CD14-positive monocyte (primary cell): Measurements from ENCODE around the gene ABCA10. TPM values are rescaled to one million over a fixed set of nuclear protein-coding genes. Genes with fewer than 3 reads are reported as not detected.
A peak's percentile ranks its signal among the peaks of the same experiment; 100 is the strongest.

Experiments used
- DNase-seq, 3 donors: peaks; one replicate each; pipeline ENCODE4 v3.0.0-alpha.2; 2011 to 2022
- H2AFZ ChIP-seq: 2 replicates; pipeline ENCODE4 v1.6.0; 2012; ENCODE audit warnings: mild to moderate bottlenecking, low read depth, low read length, inconsistent platforms; ENCODE audit not compliant: insufficient read depth, poor library complexity, severe bottlenecking
- H3K27ac ChIP-seq, 2 donors: 1 replicate in 1 of 2; 2 replicates in 1 of 2; pipeline ENCODE4 v1.5.1; 2012 to 2013; ENCODE audit warnings: low read length in 2 of 2, control low read depth in 1 of 2, inconsistent platforms in 1 of 2, low read depth in 1 of 2, mild to moderate bottlenecking in 1 of 2
- H3K27me3 ChIP-seq, 2 donors: one replicate each; pipeline versions ENCODE4 v1.6.0 to v1.6.1; 2011 to 2013; ENCODE audit warnings: low read length in 2 of 2; ENCODE audit not compliant: control insufficient read depth in 2 of 2, insufficient read depth in 2 of 2
- H3K36me3 ChIP-seq, 2 donors: replicated peaks in 1 of 2; 1 replicate in 1 of 2; 2 replicates in 1 of 2; pipeline versions ENCODE4 v1.5.1 to v1.6.1; 2012 to 2013; ENCODE audit warnings: low read length in 2 of 2, control low read depth in 1 of 2, inconsistent platforms in 1 of 2, mild to moderate bottlenecking in 1 of 2; ENCODE audit not compliant: insufficient read depth in 2 of 2, control insufficient read depth in 1 of 2
- H3K4me1 ChIP-seq, 2 donors: 1 replicate in 1 of 2; 2 replicates in 1 of 2; pipeline versions ENCODE4 v1.5.1 to v1.6.1; 2012 to 2013; ENCODE audit warnings: low read length in 2 of 2, control low read depth in 1 of 2, inconsistent platforms in 1 of 2, mild to moderate bottlenecking in 1 of 2, moderate library complexity in 1 of 2; ENCODE audit not compliant: insufficient read depth in 2 of 2, control insufficient read depth in 1 of 2
- H3K4me2 ChIP-seq: replicated peaks from 2 replicates; pipeline ENCODE3; 2012; ENCODE audit warnings: low read length, moderate library complexity, mild to moderate bottlenecking; ENCODE audit not compliant: poor library complexity, severe bottlenecking; ENCODE audit errors: extremely low read depth
- H3K4me3 ChIP-seq, 3 experiments: fragments of 200-600 bp in 1 of 3; sonication (generic) in 1 of 3; replicated peaks in 1 of 3; 1 replicate in 2 of 3; 2 replicates in 1 of 3; pipeline ENCODE4 v1.5.1; 2011 to 2013; ENCODE audit warnings: low read length in 3 of 3, mild to moderate bottlenecking in 3 of 3, control low read depth in 2 of 3, low read depth in 2 of 3, inconsistent platforms in 1 of 3, moderate library complexity in 1 of 3
- H3K79me2 ChIP-seq: 2 replicates; pipeline ENCODE4 v1.6.0; 2012; ENCODE audit warnings: mild to moderate bottlenecking, control low read depth, inconsistent platforms, low read length, moderate library complexity; ENCODE audit not compliant: insufficient read depth
- H3K9ac ChIP-seq: 2 replicates; pipeline ENCODE4 v1.6.0; 2017; ENCODE audit warnings: low read length, mild to moderate bottlenecking; ENCODE audit not compliant: insufficient read depth, poor library complexity, severe bottlenecking
- H3K9me3 ChIP-seq, 2 donors: replicated peaks in 1 of 2; 1 replicate in 1 of 2; 2 replicates in 1 of 2; pipeline versions ENCODE4 v1.5.1 to v1.6.1; 2012 to 2013; ENCODE audit warnings: low read length in 2 of 2, control low read depth in 1 of 2; ENCODE audit not compliant: control insufficient read depth in 1 of 2, insufficient read depth in 1 of 2
- H4K20me1 ChIP-seq: 2 replicates; pipeline ENCODE4 v1.6.0; 2012; ENCODE audit warnings: mild to moderate bottlenecking, low read length, control low read depth, moderate library complexity; ENCODE audit not compliant: insufficient read depth
- H3K27ac Mint-ChIP-seq, 7 donors: one replicate each; pipeline ENCODE4 v1.8.0; 2020; ENCODE audit warnings: mild to moderate bottlenecking in 7 of 7, mixed read lengths in 7 of 7, moderate library complexity in 6 of 7, inconsistent platforms in 2 of 7
- H3K27me3 Mint-ChIP-seq, 3 donors: one replicate each; pipeline ENCODE4 v1.8.0; 2021 to 2022; ENCODE audit warnings: low read depth in 3 of 3, mild to moderate bottlenecking in 3 of 3, mixed read lengths in 3 of 3, moderate library complexity in 3 of 3, inconsistent platforms in 1 of 3
- H3K36me3 Mint-ChIP-seq, 2 donors: one replicate each; pipeline ENCODE4 v1.8.0; 2020; ENCODE audit warnings: mixed read lengths in 2 of 2, inconsistent platforms in 1 of 2, mild to moderate bottlenecking in 1 of 2
- H3K4me1 Mint-ChIP-seq: one replicate; pipeline ENCODE4 v1.8.0; 2020; ENCODE audit warnings: mild to moderate bottlenecking, mixed read lengths
- H3K4me3 Mint-ChIP-seq, 2 donors: one replicate each; pipeline ENCODE4 v1.8.0; 2020; ENCODE audit warnings: mild to moderate bottlenecking in 2 of 2, mixed read lengths in 2 of 2, moderate library complexity in 1 of 2
- H3K9me3 Mint-ChIP-seq, 7 donors: one replicate each; pipeline ENCODE4 v1.8.0; 2020 to 2022; ENCODE audit warnings: mixed read lengths in 7 of 7, mild to moderate bottlenecking in 6 of 7, moderate library complexity in 6 of 7, inconsistent platforms in 2 of 7
- CTCF ChIP-seq: fragments of 200-600 bp; IDR thresholded peaks from one replicate; pipeline ENCODE4 v1.8.0; 2022; ENCODE audit warnings: antibody characterized with exemption, mild to moderate bottlenecking
- WGBS: methylation state at CpG from one replicate; pipeline ENCODE4 v1.1.5; 2013; ENCODE audit warnings: missing lambda C conversion rate; ENCODE audit not compliant: insufficient coverage; 5-methylcytosine and 5-hydroxymethylcytosine counted together
- intact Hi-C, 2 donors: fragments of 100-400 bp; cut with micrococcal nuclease; formaldehyde crosslinking; loops; one replicate each; pipeline versions ENCODE4 v1.15.0 to v1.15.1; 2023
- polyA plus RNA-seq, 3 donors: library from polyadenylated mRNA; depleted of rRNA in 1 of 3; unstranded in 2 of 3; stranded (reverse) in 1 of 3; fragments of 300-500 nt in 2 of 3; fragments of >200 nt in 1 of 3; fragmentation: Illumina TruSeq in 2 of 3; gene quantifications; 1 replicate in 2 of 3; 2 replicates in 1 of 3; pipeline ENCODE4 v1.2.3, GENCODE V29; 2012 to 2021

Gene ABCA10
- polyA plus RNA-seq, 3 donors: 0.08 to 0.13 TPM; not detected in 1

GRCh38 chr17:69144331-69145255 lies 84.0 kb downstream of the ABCA10 start:
- peaks cover 30% of the 10 kb centered on the region for H3K4me1 Mint-ChIP-seq
- peak in 1 of 3 donors; percentile 19 for DNase-seq
- no peak overlapping the region for H3K9ac ChIP-seq
- H3K4me3 Mint-ChIP-seq: no peak overlapping the region
- no peaks in the 10 kb centered on the region for H3K36me3 ChIP-seq
- H3K27me3 ChIP-seq: no peaks in the 10 kb centered on the region
- TF ChIP-seq CTCF: no peak
- H3K27me3 Mint-ChIP-seq: no peaks in the 10 kb centered on the region
- H2AFZ ChIP-seq: peak overlapping the region; percentile 37
- H3K36me3 Mint-ChIP-seq: no peaks in the 10 kb centered on the region
- no peak overlapping the region for H3K27ac ChIP-seq
- peak overlapping the region in 4 of 7 donors; percentile 48 to 87 (median 82) for H3K27ac Mint-ChIP-seq
- H3K9me3 Mint-ChIP-seq: peaks cover 0 to 3% (median 0%) of the 10 kb centered on the region in 7 donors
- intact Hi-C loops: no loop called here
- H3K4me3 ChIP-seq: no peak overlapping the region
- H3K9me3 ChIP-seq: no peaks in the 10 kb centered on the region
- H3K79me2 ChIP-seq: no peaks in the 10 kb centered on the region
- no peaks in the 10 kb centered on the region for H4K20me1 ChIP-seq
- H3K4me2 ChIP-seq: no peak overlapping the region
- H3K4me1 ChIP-seq: peaks cover 27 to 35% of the 10 kb centered on the region in 2 donors
- no CpG with 5 or more reads among the region's 2 CpGs for WGBS

- Mint-ChIP-seq H3K4me1 (peaks cover 30% of the 10 kb centered on the region), H3K36me3 (no peaks in the 10 kb centered on the region), H3K27me3 (no peaks in the 10 kb centered on the region), H3K4me3 (no peak overlapping the region), H3K27ac (peak overlapping the region in 1 of 7 donors; percentile 57), H3K9me3 (peaks cover 0 to 4% (median 0%) of the 10 kb centered on the region in 7 donors)
- H3K4me2 ChIP-seq: no peak overlapping the region
- no peaks in the 10 kb centered on the region for H3K9me3 ChIP-seq
- no peaks in the 10 kb centered on the region for H3K27me3 ChIP-seq
- no peaks in the 10 kb centered on the region for H3K36me3 ChIP-seq
- no peak for TF ChIP-seq CTCF
- H4K20me1 ChIP-seq: no peaks in the 10 kb centered on the region
- WGBS: no CpG with 5 or more reads among the region's 3 CpGs
- H3K79me2 ChIP-seq: no peaks in the 10 kb centered on the region
- no peak overlapping the region for H3K9ac ChIP-seq
- H3K27ac ChIP-seq: no peak overlapping the region
- peak overlapping the region; percentile 20 for H2AFZ ChIP-seq
- DNase-seq: no peak
- intact Hi-C loops: no loop called here
- no peak overlapping the region for H3K4me3 ChIP-seq
- H3K4me1 ChIP-seq: peaks cover 27 to 35% of the 10 kb centered on the region in 2 donors
These were observed 84.9 kb downstream of the ABCA10 start for GRCh38 chr17:69143683-69144231.
